GM19351 (cell line): ENCODE data around the gene SMS.
A peak's percentile ranks its signal among the peaks of the same experiment; 100 is the strongest.

Experiments used
- ATAC-seq: cut with Tn5 transposase; IDR thresholded peaks from one replicate; pipeline ENCODE4 v1.9.1; 2021; ENCODE audit warnings: mild to moderate bottlenecking, moderate library complexity; ENCODE audit not compliant: unreplicated experiment

The SMS gene

DNA sequence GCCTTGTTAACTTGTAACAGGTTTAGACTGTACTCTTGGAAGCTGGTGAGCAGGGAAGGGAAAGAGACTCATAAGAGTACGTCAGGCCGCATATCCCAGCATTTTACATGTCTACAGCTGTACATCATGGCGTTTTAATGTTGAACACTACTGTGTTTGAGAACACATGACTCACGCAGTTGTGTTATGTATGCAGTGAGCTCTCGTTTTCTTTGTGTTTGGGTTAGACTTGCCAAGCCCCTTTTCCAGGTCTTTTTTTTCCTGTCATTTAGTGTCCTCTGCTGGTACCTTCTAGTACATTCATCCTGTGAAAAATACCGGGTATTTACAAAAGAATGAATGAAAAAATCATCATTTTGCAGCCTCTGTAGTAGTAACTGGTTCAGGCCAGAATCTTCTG, 35.3 kb downstream of the SMS start:
- ATAC-seq, result no peak

DNA sequence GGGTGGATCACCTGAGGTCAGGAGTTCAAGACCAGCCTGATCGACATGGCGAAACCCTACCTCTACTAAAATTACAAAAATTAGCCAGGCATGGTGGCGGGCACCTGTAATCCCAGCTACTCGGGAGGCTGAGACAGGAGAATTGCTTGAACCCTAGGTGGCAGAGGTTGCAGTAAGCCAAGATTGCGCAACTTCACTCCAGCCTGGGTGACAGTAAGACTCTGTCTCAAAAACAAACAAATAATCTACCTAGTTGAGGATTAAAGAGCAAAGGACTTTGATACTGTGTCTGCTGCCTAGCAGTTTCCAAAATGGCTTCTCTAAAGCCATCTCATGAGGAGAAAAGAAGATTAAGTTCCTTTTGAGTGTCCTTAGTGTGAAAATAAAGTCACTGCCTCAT, 37.8 kb downstream of the SMS start:
- no peak for ATAC-seq

DNA sequence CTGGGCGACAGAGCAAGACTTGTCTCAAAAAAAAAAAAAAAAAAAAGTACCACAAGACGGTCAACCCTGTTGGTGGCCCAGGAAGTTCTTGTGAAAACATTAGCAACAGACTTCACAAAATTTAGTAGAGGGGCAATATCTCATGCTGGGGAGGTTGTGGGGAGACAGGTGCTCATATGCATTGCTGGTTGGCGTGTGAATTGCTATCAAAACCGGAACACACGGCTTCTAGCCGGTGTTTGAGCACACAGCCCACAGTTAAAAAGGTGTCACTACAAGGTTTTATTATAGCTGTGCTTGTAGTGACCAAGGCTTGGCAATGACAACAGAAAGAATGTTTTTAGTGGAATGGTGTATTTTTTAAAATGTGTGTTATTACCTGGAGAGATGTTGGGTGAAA, 41.8 kb downstream of the SMS start:
- no peak for ATAC-seq

DNA sequence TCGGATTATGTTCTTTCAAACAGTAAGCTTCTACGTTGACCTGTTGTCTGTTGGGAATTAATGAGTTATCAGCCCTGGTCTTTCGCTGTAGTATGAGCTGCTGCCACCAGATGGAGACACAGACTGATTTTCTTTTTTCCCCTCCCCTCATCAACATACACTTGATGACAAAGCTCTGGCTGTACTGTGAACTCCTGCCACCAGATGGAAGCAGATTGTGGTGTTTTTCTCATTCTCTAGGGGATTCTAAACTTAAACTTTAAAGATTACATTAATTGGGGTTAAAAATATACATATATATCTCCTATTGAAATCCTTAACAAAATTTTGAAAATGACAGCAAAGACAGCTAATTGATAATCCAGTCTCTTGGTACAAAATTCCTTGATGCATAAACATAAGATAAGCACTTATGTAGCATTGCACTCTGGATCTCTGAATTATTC, 44.8 kb downstream of the SMS start:
- peak; percentile 83 for ATAC-seq

DNA sequence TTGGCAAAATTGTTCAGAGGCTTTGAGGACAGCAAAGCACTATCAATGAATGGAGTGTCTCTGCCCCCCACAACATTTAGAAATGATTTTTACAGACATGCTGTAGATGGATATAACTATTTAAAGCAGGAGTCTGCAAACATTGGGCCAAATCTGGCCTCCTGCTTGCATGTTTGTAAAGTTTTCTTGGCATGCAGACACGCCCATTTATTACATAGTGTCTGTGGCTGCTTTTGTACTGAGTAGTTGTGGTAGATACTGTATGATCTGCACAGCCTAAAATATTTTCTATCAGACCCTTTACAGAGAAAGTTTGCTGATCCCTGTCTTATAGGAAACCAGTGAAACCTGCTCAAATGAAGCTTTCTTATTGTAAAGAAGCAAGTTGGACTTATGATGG, 46.1 kb downstream of the SMS start:
- no peak for ATAC-seq

DNA sequence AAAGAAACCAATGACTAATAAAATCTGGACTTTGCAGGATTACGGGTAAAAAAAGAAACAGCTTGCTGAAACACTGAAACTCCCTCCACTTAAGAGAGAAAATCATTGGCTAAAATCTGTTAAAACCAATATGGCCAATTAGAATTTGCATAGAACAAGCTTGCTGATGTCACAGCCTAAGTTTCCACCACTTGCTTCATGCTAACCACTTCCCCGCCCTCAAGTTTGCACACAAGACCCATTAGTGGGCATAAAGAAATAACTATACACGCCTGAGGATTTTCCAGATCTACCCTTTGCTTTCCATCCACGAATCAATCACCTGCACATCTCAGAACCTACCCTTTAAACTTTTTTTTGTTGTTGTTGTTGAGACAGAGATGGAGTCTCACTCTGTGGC, 48.9 kb downstream of the SMS start:
- ATAC-seq, result peak; percentile 46

DNA sequence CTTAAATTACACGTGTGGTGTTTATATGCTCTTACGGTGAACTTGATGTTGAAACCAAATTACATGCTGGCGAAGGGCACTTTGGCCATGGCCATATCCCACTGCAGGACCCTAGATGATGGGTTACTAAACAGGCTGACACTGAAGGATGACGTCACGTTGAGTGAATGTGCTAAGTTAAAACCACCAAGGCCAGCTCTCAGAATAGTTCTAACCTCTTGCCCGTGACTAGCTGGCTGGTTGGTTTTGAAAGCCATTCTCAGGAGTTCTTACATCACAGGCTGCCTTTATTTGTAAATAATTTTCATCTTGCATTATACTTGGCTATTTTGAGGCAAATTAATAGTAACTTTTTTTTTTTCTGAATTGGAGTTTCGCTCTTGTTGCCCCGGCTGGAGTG, 50.3 kb downstream of the SMS start:
- ATAC-seq, result no peak

DNA sequence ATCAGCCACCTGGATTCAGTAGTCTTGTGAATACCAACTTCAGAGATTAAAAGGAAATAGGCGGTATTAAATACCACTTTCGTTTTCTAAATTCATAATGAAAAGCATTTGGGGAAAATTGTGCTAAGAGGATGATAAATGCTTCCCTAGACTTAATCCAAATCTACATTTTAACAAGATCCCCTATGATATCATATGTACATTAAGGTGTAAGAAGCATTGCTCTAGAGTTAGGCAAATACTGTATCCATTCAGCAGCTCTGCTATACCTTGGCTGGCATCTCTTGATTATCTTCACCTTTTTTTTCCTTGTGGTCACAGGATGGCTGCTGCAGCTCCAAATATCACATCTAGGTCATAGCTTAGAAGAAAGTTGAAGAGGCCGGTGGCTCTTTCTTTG, 51.0 kb downstream of the SMS start:
- no peak for ATAC-seq

DNA sequence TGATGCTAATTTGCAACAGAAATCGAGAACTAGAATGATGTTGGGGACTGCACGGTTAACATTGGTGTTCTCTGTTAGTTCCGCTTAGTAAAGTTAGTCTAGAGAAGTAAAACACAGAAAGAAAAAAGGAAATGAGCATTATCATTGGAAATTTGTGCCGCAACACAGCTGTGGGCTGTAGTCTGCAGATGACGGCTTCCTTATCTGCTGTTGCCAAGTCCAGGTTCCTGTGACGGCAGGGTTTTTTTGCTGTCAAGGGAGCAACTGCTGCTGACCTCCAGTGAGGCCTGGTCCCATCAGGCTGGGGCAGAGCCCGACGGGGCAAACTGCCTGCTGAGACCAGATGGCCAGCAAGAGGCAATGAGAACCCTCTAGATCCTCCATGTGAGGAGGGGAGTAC, 52.8 kb downstream of the SMS start:
- ATAC-seq, result peak; percentile 75

DNA sequence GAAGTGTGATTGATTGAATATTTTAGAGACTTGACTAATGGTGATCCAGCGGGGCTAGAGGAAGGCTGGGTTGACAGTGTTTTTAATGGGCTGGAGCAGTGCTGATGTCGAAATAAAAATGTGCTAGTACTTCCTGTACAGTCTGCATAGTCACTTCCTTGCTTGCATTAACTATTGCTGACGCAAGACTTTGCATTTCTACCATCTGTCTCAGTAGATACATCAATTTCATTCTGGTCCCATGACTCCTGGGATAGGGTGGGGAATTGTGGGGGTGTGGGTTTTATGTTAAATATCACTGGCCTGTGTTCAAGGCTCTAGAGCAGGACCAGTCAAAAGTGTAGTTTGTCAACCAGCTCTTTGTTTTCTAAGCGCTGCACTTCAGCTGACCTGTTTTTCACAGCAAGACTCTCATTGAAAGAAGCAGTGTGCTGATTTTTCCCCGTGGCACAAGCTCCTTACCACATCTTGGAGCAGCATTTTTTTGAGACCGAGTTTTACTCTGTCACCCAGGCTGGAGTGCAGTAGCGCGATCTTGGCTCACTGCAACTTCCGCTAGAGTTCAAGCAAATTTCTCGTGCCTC, 56.5 kb downstream of the SMS start:
- ATAC-seq, result no peak

DNA sequence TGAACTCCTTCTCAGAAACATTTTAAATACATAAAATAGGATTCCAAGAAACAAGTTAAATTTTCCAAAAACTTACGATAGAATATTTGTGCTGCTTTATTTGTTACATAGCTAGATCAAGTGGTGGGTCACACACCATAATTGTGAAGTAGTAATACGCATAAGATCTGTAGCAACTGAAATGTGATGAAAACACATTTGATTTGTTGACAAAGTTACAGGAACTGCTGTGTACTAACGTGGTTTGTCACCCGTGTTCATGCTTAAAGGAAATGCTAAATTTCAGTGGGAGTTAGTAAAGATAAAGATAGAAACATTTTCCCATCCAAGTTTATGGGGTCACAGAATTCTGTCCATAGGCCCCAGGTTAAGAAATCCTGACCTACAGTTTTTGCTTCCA, 57.5 kb downstream of the SMS start:
- no peak for ATAC-seq

DNA sequence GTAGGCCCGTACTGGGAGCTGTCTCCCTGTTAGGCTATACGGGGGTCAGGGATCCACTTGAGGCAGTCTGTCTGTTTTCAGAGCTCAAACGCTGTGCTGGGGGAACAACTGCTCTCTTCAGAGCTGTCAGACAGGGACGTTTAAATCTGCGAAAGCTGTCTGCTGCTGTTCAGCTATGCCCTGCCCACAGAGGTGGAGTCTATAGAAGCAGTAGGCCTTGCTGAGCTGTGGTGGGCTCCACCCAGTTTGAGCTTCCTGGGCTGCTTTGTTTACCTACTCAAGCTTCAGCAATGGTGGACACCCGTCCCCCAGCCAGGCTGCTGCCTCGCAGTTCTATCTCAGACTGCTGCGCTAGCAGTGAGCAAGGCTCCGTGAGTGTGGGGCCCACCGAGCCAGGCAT, 64.4 kb downstream of the SMS start:
- ATAC-seq, result no peak

DNA sequence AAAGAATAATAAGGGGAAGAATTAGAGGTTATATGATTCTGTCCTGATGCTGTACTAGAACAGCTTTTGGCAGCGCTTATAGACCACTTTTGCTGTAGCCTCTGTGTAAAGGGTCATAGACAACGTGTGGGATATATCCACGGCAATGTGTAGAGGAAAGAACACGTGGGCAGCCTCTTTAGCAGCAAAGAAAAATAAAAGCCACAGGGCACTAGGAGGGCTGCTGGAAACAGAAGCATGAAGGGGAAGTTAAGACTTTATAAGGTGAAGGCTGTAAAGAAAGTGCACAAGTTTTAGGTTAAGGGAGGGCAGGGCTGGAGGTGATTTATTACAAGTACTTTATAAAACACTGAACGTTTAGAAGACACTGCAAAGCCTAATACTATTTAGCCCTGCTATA, 71.5 kb downstream of the SMS start:
- ATAC-seq, result no peak

DNA sequence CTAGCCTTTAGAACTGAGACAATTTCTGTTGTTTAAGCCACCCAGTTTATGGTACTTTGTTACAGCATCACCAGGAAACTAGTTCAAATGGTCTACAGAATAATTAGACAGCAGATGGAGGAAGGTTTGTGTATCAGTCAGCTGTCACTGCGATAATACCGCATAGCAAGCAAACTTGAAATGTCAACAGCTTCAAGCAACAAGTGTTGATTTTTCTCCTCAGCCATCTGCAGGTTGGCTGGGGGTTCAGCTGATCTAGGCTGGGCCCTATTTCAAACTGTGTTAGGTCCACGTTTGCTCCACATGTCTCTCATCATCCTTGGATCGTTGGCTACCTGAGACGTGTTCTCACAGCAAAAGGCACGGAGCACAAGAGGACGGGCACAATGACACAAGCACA, 72.4 kb downstream of the SMS start:
- no peak for ATAC-seq

DNA sequence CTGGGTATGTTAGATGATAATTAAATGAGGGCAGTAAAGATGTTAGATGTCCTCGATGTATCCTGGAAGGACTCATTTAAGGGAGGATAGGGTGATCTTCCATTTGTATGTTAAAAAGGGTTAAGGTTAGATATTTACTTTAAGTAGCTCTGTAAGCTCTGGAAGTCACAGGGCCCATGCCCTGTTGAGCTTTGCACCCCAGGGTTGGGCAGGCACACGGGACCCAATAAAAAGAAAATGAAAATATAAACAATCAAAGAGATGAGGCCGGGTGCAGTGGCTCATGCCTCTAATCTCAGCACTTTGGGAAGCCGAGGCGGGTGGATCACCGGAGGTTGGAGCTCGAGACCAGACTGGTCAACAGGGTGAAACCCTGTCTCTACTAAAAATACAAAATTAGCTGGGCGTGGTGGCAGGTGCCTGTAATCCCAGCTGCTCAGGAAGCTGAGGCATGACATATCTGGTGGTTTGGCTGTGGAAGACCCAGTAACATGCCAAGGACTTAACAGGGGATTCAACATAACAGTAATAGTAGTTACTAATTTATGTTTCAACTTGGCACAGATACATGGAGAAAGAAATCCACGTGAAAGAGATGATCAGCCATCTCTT, 74.7 kb downstream of the SMS start:
- no peak for ATAC-seq

DNA sequence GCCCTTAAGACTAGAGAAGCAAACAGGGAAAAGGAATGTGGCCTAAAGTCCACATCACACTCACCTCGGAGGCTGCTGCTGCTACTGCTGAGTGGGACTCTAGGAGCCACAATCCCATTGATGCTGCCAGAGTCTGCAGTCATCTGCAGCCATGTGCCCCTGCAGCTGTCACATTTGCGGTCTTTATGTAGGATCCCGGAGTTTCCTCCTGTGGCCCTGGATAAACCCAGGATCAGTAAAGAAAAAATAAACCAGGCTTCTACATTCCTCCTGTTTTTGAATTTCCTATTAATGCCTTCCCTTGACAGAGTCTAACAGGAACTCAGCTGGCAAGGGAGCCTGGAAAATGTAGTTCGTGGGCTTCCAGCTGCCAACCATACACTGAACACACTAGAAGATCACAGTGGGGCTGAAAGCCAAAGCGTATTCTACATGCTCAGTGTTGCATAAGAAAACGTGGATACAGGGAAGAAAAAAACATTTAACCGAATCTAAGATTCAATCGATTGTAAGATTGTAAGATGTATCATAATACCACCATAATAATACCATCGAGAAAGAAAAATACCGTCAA, 81.3 kb downstream of the SMS start:
- no peak for ATAC-seq

DNA sequence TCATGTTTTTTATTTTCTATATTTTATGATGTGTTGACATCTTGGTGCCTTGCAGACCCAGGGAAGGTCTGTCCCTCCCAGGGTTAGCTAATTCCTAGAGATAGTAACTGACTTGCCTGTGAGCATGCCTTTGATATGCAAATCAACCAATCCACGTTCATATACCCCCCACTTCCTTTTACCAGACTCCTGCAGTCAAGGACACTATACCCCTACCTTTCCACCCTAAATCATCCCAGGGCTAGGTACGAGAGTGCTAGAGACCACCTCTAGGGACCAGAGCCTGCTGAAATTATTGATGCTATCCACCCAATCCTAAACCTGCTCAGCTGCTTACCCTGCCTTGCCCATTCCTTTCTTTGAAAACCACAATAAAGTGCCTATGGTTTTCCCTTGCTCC, 84.1 kb downstream of the SMS start:
- ATAC-seq, result no peak

DNA sequence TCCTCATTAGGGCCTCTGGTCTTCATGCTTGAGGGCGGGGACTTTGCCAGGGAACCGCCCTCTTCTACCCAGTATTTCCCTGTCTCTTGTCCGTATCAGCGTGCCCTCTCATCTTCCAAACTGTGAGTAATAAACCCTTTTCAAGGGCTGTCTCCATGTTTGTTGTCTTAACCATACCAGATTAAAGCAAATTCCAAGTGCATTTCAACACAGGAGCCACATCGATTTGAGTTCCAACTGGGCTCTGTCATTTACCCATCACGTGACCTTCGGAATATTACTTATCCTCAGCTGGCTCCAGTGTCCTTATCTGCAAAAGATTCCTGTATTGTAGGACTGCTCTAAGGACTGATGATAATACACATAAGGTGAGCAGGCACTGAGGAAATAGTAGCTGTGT, 85.2 kb downstream of the SMS start:
- no peak for ATAC-seq

DNA sequence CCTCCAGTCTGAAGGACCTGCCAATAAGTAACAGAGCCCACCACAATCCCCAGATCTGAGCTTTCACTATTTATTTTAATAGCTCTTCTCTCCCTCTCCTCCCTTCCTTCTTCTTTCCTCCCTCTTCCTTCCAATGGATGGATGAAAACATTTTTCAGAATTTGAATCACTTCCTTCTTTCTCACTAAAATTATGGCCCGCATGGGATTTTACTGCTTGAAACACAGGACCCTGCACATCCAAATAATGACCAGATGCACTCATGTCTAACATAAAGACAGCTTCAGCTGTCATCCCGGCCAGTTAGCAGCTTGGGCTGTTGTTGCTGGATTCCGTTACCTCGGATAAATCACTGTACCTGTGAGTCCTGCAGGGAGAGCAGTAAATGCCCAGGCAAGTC, 86.2 kb downstream of the SMS start:
- no peak for ATAC-seq

DNA sequence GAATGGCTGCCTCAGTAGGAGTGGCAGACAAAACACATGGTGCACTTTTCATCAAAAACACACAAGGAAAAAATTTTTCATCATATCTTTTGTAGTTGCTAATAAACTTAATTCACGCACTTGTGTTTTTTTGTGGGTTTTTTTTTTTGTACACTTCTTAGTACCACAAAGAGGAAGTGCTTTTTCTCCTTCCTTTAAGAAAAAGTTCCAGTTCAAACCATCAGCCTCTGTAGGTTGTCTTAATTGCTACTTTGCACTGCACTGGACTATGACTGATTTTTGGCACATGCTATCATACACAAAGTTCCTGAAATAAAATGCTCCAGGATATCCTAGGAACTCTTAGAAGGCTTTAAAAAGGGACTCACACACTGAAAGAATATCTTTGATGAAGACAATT, 91.6 kb downstream of the SMS start, which contains the start of gene PHEX:
TSS of gene PHEX (plus strand) at position 242 of the 400 bp plus-strand sequence. CDS start 681 bp downstream, outside the sequence.
- ATAC-seq, result no peak

DNA sequence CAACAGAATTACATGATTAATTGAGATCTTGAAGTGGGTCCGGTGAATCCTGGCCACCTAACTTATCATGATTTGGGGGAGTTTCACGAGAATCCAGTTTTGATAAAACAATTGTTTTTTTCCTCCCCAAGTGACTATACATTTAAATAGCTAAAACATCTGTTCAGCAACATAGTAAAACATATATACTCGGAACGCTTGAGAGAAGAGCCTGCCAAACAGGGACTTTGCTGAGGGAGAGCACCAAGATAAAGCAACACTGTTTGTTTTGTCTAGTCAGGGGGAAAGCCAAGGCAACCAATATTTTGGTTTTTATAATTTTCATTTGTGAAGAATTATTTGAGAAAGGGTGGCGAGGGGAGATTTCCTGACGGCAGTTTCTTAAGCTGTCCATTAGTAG, 92.0 kb downstream of the SMS start:
- ATAC-seq, result no peak

DNA sequence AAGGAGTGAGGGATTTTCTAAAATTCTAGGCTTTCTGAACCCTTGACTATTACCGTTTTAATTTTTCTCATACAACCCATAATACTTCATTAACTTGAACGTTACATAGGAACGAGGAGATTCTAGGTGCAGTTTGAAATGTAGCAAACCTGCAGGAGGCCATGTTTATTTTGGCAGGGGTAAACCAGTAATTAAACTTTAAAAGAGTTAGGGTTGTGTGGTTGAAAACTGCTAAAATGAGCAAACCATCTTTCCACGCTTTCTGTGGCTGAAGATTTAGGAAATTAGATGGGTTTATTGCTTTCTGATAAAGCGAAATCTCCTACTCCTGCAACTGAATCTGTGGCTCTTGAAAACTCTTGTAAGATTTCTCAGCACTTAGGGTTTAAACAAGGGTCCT, 93.3 kb downstream of the SMS start:
- no peak for ATAC-seq

DNA sequence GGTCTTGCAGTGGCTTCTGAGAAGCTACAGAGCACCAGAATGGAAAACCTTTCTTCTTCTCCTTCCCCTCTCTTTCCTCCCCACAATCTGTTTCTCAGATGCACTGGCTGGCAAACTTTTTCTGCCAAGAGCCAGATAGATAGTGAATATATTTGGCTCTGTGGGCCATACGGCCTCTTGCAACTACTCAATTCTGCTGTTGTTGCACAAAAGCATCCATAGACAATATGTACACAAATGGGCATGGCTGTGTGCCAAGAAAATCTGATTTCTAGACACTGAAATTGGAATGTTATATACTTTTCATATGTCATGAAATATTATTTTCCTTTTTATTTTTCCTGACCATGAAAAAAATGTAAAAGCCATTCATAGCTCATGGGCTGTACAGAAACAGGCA, 94.7 kb downstream of the SMS start:
- no peak for ATAC-seq
